B cell (primary cell): ENCODE data around the gene TESK2. TPM values are rescaled to one million over a fixed set of nuclear protein-coding genes. Genes with fewer than 3 reads are reported as not detected.

ENCODE experiments used
- ATAC-seq: fragments of 200-7000 bp; cut with Tn5 transposase; one replicate; pipeline ENCODE4 v1.10.0; 2021; ENCODE audit warnings: low read depth, mild to moderate bottlenecking, moderate number of reproducible peaks, moderate library complexity
- CTCF ChIA-PET: fragments of 350-600 bp; sonication (Branson Sonifier 250); formaldehyde crosslinking; loops from one replicate; lab custom pipeline; 2021; ENCODE audit warnings: antibody characterized with exemption, inconsistent platforms; lab: Charles Lee
- POLR2A ChIA-PET: fragments of 350-600 bp; sonication (Branson Sonifier 250); formaldehyde crosslinking; loops from one replicate; lab custom pipeline; 2021; ENCODE audit warnings: antibody characterized with exemption; lab: Charles Lee
- DNase-seq: peaks from one replicate; pipeline ENCODE4 v3.0.0; 2013
- H2AFZ ChIP-seq: 2 replicates; pipeline ENCODE4 v1.6.1; 2012; ENCODE audit warnings: mild to moderate bottlenecking, low read depth, low read length; ENCODE audit not compliant: insufficient read depth, poor library complexity, severe bottlenecking
- H3K27ac ChIP-seq, 2 donors: 1 replicate in 1 of 2; 2 replicates in 1 of 2; pipeline ENCODE4 v1.5.1; 2012 to 2013; ENCODE audit warnings: low read length in 2 of 2, mild to moderate bottlenecking in 2 of 2, moderate library complexity in 1 of 2
- H3K27me3 ChIP-seq, 4 experiments: fragments of 200-600 bp in 1 of 4; sonication (generic) in 1 of 4; replicated peaks in 1 of 4; 1 replicate in 2 of 4; 2 replicates in 2 of 4; pipeline versions ENCODE4 v1.6.1 to v1.7.0; 2013 to 2016; ENCODE audit warnings: low read length in 3 of 4, mild to moderate bottlenecking in 2 of 4, mixed read lengths in 1 of 4, moderate library complexity in 1 of 4; ENCODE audit not compliant: insufficient read depth in 4 of 4, control insufficient read depth in 3 of 4; ENCODE audit errors: control extremely low read depth in 1 of 4
- H3K36me3 ChIP-seq, 2 experiments: replicated peaks in 1 of 2; 1 replicate in 1 of 2; 2 replicates in 1 of 2; pipeline versions ENCODE4 v1.6.1 to v1.7.1; 2013; ENCODE audit warnings: low read length in 1 of 2; ENCODE audit not compliant: insufficient read depth in 2 of 2, control insufficient read depth in 1 of 2; ENCODE audit errors: control extremely low read depth in 1 of 2, extremely low read depth in 1 of 2
- H3K4me1 ChIP-seq, 2 donors: fragments of 200-600 bp in 1 of 2; sonication (generic) in 1 of 2; 1 replicate in 1 of 2; 2 replicates in 1 of 2; pipeline versions ENCODE4 v1.5.1 to v1.6.1; 2013 to 2017; ENCODE audit warnings: low read length in 2 of 2; ENCODE audit not compliant: control insufficient read depth in 2 of 2, insufficient read depth in 2 of 2
- H3K4me2 ChIP-seq: replicated peaks from 2 replicates; pipeline ENCODE3; 2012; ENCODE audit warnings: mild to moderate bottlenecking, low read depth, low read length; ENCODE audit not compliant: poor library complexity, severe bottlenecking
- H3K4me3 ChIP-seq, 5 experiments: fragments of 200-600 bp in 1 of 5; sonication (generic) in 1 of 5; 1 replicate in 3 of 5; 2 replicates in 2 of 5; pipeline versions ENCODE4 v1.5.1 to v1.7.0; 2011 to 2016; ENCODE audit warnings: low read length in 4 of 5, mild to moderate bottlenecking in 4 of 5, low read depth in 2 of 5, control low read depth in 1 of 5, moderate library complexity in 1 of 5; ENCODE audit not compliant: insufficient read depth in 1 of 5; ENCODE audit errors: control extremely low read depth in 1 of 5, extremely low read depth in 1 of 5
- H3K79me2 ChIP-seq: fragments of 200-600 bp; sonication (generic); one replicate; pipeline ENCODE4 v1.6.0; 2016; ENCODE audit warnings: low read length; ENCODE audit not compliant: control insufficient read depth, insufficient read depth
- H3K9ac ChIP-seq: fragments of 200-600 bp; sonication (generic); 2 replicates; pipeline ENCODE4 v1.6.1; 2017; ENCODE audit warnings: mild to moderate bottlenecking, low read length, moderate library complexity
- H3K9me3 ChIP-seq, 3 donors: one replicate each; pipeline versions ENCODE4 v1.6.1 to v1.7.1; 2013; ENCODE audit warnings: low read length in 2 of 3; ENCODE audit not compliant: control insufficient read depth in 2 of 3, insufficient read depth in 1 of 3; ENCODE audit errors: control extremely low read depth in 1 of 3
- H4K20me1 ChIP-seq: 2 replicates; pipeline ENCODE4 v1.6.0; 2012; ENCODE audit warnings: mild to moderate bottlenecking, low read length; ENCODE audit not compliant: insufficient read depth, control insufficient read depth, poor library complexity, severe bottlenecking
- H3K27ac Mint-ChIP-seq: one replicate; pipeline ENCODE4 v1.8.0; 2021; ENCODE audit warnings: mixed read lengths
- H3K27me3 Mint-ChIP-seq: one replicate; pipeline ENCODE4 v1.8.0; 2021; ENCODE audit warnings: mixed read lengths
- H3K4me1 Mint-ChIP-seq: one replicate; pipeline ENCODE4 v1.8.0; 2021; ENCODE audit warnings: mixed read lengths
- H3K4me3 Mint-ChIP-seq: one replicate; pipeline ENCODE4 v1.8.0; 2021; ENCODE audit warnings: mixed read lengths
- H3K9me3 Mint-ChIP-seq: one replicate; pipeline ENCODE4 v1.8.0; 2022; ENCODE audit warnings: mixed read lengths; ENCODE audit not compliant: insufficient read depth
- EZH2 ChIP-seq: IDR thresholded peaks from 2 replicates; pipeline ENCODE4 v1.6.1; 2012; ENCODE audit warnings: borderline replicate concordance, low read depth, mild to moderate bottlenecking, moderate library complexity, low read length; ENCODE audit not compliant: insufficient read depth, poor library complexity, severe bottlenecking
- WGBS: methylation state at CpG from one replicate; pipeline ENCODE4 v1.1.5; 2013; ENCODE audit warnings: missing lambda C conversion rate; ENCODE audit not compliant: insufficient coverage; 5-methylcytosine and 5-hydroxymethylcytosine counted together
- intact Hi-C: fragments of 100-400 bp; cut with micrococcal nuclease; formaldehyde crosslinking; loops from one replicate; pipeline ENCODE4 v1.10.0; 2022
- polyA plus RNA-seq: library from polyadenylated mRNA; depleted of rRNA; stranded (reverse); fragments of >200 nt; gene quantifications from 2 replicates; pipeline ENCODE4 v1.2.3, GENCODE V29; 2012
- total RNA-seq, 2 donors: library from RNA; stranded (reverse); fragments of 120-200 nt in 1 of 2; gene quantifications; 1 replicate in 1 of 2; 2 replicates in 1 of 2; pipeline versions ENCODE4 v1.2.3 to v1.2.4, GENCODE V29; 2013 to 2022
- TF ChIP-seq, protein P1 (sequence below): fragments of 200-600 bp; IDR thresholded peaks from one replicate; pipeline ENCODE4 v1.8.0; 2022; ENCODE audit warnings: antibody characterized with exemption, mild to moderate bottlenecking

The TESK2 gene
- total and polyA plus RNA-seq, 2 donors (not counting 1 experiment from before 2014, with no cell fraction given): 21.7 to 27.0 TPM

DNA sequence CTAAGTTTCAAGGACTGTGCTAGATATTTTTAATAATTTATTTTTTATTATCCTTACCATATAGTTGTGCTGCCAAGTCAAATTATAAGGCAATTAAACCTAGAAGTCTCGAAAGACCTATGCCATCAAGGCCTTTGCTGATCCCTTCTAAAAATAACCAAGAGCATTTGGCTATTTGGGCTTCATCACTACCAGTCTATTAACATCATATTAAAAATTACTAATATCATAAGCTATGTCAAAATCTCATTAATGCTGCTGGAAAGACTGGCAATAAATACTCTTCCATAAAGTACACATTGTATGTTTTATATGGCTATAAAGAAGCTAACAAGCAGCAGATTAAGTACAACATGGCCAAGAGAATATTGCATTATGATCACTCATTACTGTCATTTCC, 107.8 kb downstream of the TESK2 start:
- Mint-ChIP-seq H3K4me3 (no peak overlapping the region), H3K9me3 (no peaks in the 10 kb centered on the region), H3K4me1 (no peaks in the 10 kb centered on the region), H3K27ac (no peak overlapping the region), H3K27me3 (no peaks in the 10 kb centered on the region)
- Histone ChIP-seq H3K79me2 (peaks cover under 1% of the 10 kb centered on the region), H3K36me3 (no peaks in the 10 kb centered on the region), H3K4me3 (no peak overlapping the region), H3K9me3 (no peaks in the 10 kb centered on the region), H3K9ac (no peak overlapping the region), H4K20me1 (no peaks in the 10 kb centered on the region), H3K27ac (no peak overlapping the region), H3K4me2 (no peak overlapping the region), H3K4me1 (no peaks in the 10 kb centered on the region), H2AFZ (no peak overlapping the region), H3K27me3 (no peaks in the 10 kb centered on the region)
- ChIA-PET CTCF (interaction anchor here (1.5 to 2.8 kb wide), 2 partner anchors 23 to 27 kb away, joined by 3 to 9 read pairs; no protein-coding TSS in a partner anchor), POLR2A (no interaction called here)
- intact Hi-C loops: no loop called here
- ATAC-seq (no peak), DNase-seq (no peak)
- 100% methylated on average over 1 of the region's 1 CpG for WGBS
- TF ChIP-seq, protein P1, sequence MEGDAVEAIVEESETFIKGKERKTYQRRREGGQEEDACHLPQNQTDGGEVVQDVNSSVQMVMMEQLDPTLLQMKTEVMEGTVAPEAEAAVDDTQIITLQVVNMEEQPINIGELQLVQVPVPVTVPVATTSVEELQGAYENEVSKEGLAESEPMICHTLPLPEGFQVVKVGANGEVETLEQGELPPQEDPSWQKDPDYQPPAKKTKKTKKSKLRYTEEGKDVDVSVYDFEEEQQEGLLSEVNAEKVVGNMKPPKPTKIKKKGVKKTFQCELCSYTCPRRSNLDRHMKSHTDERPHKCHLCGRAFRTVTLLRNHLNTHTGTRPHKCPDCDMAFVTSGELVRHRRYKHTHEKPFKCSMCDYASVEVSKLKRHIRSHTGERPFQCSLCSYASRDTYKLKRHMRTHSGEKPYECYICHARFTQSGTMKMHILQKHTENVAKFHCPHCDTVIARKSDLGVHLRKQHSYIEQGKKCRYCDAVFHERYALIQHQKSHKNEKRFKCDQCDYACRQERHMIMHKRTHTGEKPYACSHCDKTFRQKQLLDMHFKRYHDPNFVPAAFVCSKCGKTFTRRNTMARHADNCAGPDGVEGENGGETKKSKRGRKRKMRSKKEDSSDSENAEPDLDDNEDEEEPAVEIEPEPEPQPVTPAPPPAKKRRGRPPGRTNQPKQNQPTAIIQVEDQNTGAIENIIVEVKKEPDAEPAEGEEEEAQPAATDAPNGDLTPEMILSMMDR: no peak
- TF ChIP-seq EZH2: no peak

- TF ChIP-seq, protein P1: no peak
- TF ChIP-seq EZH2: no peak
- Histone ChIP-seq H3K9me3 (no peaks in the 10 kb centered on the region), H3K4me1 (no peaks in the 10 kb centered on the region), H2AFZ (no peak overlapping the region), H3K9ac (no peak overlapping the region), H4K20me1 (no peaks in the 10 kb centered on the region), H3K79me2 (no peaks in the 10 kb centered on the region), H3K27ac (no peak overlapping the region), H3K4me2 (no peak overlapping the region), H3K36me3 (no peaks in the 10 kb centered on the region), H3K4me3 (no peak overlapping the region), H3K27me3 (no peaks in the 10 kb centered on the region)
- ChIA-PET POLR2A (no interaction called here), CTCF (interaction anchor here (1.2 to 2.8 kb wide), 2 partner anchors 21 to 24 kb away, joined by 3 to 9 read pairs; no protein-coding TSS in a partner anchor)
- no peak for ATAC-seq
- Mint-ChIP-seq H3K4me1 (peaks cover 3% of the 10 kb centered on the region), H3K27me3 (no peaks in the 10 kb centered on the region), H3K27ac (no peak overlapping the region), H3K9me3 (no peaks in the 10 kb centered on the region), H3K4me3 (no peak overlapping the region)
- intact Hi-C loops: no loop called here
- 100% methylated on average over 2 of the region's 2 CpGs for WGBS
- no peak for DNase-seq
Observed at GRCh38 chr1:45381243-45381642, 109.7 kb downstream of the TESK2 start.
